CD14-positive monocyte (primary cell): ENCODE data around the gene CPSF3. TPM values are rescaled to one million over a fixed set of nuclear protein-coding genes. Genes with fewer than 3 reads are reported as not detected.
A peak's percentile ranks its signal among the peaks of the same experiment; 100 is the strongest.

ENCODE experiments used
- DNase-seq, 3 donors: peaks; one replicate each; pipeline ENCODE4 v3.0.0-alpha.2; 2011 to 2022
- H2AFZ ChIP-seq: 2 replicates; pipeline ENCODE4 v1.6.0; 2012; ENCODE audit warnings: mild to moderate bottlenecking, low read depth, low read length, inconsistent platforms; ENCODE audit not compliant: insufficient read depth, poor library complexity, severe bottlenecking
- H3K27ac ChIP-seq, 2 donors: 1 replicate in 1 of 2; 2 replicates in 1 of 2; pipeline ENCODE4 v1.5.1; 2012 to 2013; ENCODE audit warnings: low read length in 2 of 2, control low read depth in 1 of 2, inconsistent platforms in 1 of 2, low read depth in 1 of 2, mild to moderate bottlenecking in 1 of 2
- H3K27me3 ChIP-seq, 2 donors: one replicate each; pipeline versions ENCODE4 v1.6.0 to v1.6.1; 2011 to 2013; ENCODE audit warnings: low read length in 2 of 2; ENCODE audit not compliant: control insufficient read depth in 2 of 2, insufficient read depth in 2 of 2
- H3K36me3 ChIP-seq, 2 donors: replicated peaks in 1 of 2; 1 replicate in 1 of 2; 2 replicates in 1 of 2; pipeline versions ENCODE4 v1.5.1 to v1.6.1; 2012 to 2013; ENCODE audit warnings: low read length in 2 of 2, control low read depth in 1 of 2, inconsistent platforms in 1 of 2, mild to moderate bottlenecking in 1 of 2; ENCODE audit not compliant: insufficient read depth in 2 of 2, control insufficient read depth in 1 of 2
- H3K4me1 ChIP-seq, 2 donors: 1 replicate in 1 of 2; 2 replicates in 1 of 2; pipeline versions ENCODE4 v1.5.1 to v1.6.1; 2012 to 2013; ENCODE audit warnings: low read length in 2 of 2, control low read depth in 1 of 2, inconsistent platforms in 1 of 2, mild to moderate bottlenecking in 1 of 2, moderate library complexity in 1 of 2; ENCODE audit not compliant: insufficient read depth in 2 of 2, control insufficient read depth in 1 of 2
- H3K4me2 ChIP-seq: replicated peaks from 2 replicates; pipeline ENCODE3; 2012; ENCODE audit warnings: low read length, moderate library complexity, mild to moderate bottlenecking; ENCODE audit not compliant: poor library complexity, severe bottlenecking; ENCODE audit errors: extremely low read depth
- H3K4me3 ChIP-seq, 3 experiments: fragments of 200-600 bp in 1 of 3; sonication (generic) in 1 of 3; replicated peaks in 1 of 3; 1 replicate in 2 of 3; 2 replicates in 1 of 3; pipeline ENCODE4 v1.5.1; 2011 to 2013; ENCODE audit warnings: low read length in 3 of 3, mild to moderate bottlenecking in 3 of 3, control low read depth in 2 of 3, low read depth in 2 of 3, inconsistent platforms in 1 of 3, moderate library complexity in 1 of 3
- H3K79me2 ChIP-seq: 2 replicates; pipeline ENCODE4 v1.6.0; 2012; ENCODE audit warnings: mild to moderate bottlenecking, control low read depth, inconsistent platforms, low read length, moderate library complexity; ENCODE audit not compliant: insufficient read depth
- H3K9ac ChIP-seq: 2 replicates; pipeline ENCODE4 v1.6.0; 2017; ENCODE audit warnings: low read length, mild to moderate bottlenecking; ENCODE audit not compliant: insufficient read depth, poor library complexity, severe bottlenecking
- H3K9me3 ChIP-seq, 2 donors: replicated peaks in 1 of 2; 1 replicate in 1 of 2; 2 replicates in 1 of 2; pipeline versions ENCODE4 v1.5.1 to v1.6.1; 2012 to 2013; ENCODE audit warnings: low read length in 2 of 2, control low read depth in 1 of 2; ENCODE audit not compliant: control insufficient read depth in 1 of 2, insufficient read depth in 1 of 2
- H4K20me1 ChIP-seq: 2 replicates; pipeline ENCODE4 v1.6.0; 2012; ENCODE audit warnings: mild to moderate bottlenecking, low read length, control low read depth, moderate library complexity; ENCODE audit not compliant: insufficient read depth
- H3K27ac Mint-ChIP-seq, 7 donors: one replicate each; pipeline ENCODE4 v1.8.0; 2020; ENCODE audit warnings: mild to moderate bottlenecking in 7 of 7, mixed read lengths in 7 of 7, moderate library complexity in 6 of 7, inconsistent platforms in 2 of 7
- H3K27me3 Mint-ChIP-seq, 3 donors: one replicate each; pipeline ENCODE4 v1.8.0; 2021 to 2022; ENCODE audit warnings: low read depth in 3 of 3, mild to moderate bottlenecking in 3 of 3, mixed read lengths in 3 of 3, moderate library complexity in 3 of 3, inconsistent platforms in 1 of 3
- H3K36me3 Mint-ChIP-seq, 2 donors: one replicate each; pipeline ENCODE4 v1.8.0; 2020; ENCODE audit warnings: mixed read lengths in 2 of 2, inconsistent platforms in 1 of 2, mild to moderate bottlenecking in 1 of 2
- H3K4me1 Mint-ChIP-seq: one replicate; pipeline ENCODE4 v1.8.0; 2020; ENCODE audit warnings: mild to moderate bottlenecking, mixed read lengths
- H3K4me3 Mint-ChIP-seq, 2 donors: one replicate each; pipeline ENCODE4 v1.8.0; 2020; ENCODE audit warnings: mild to moderate bottlenecking in 2 of 2, mixed read lengths in 2 of 2, moderate library complexity in 1 of 2
- H3K9me3 Mint-ChIP-seq, 7 donors: one replicate each; pipeline ENCODE4 v1.8.0; 2020 to 2022; ENCODE audit warnings: mixed read lengths in 7 of 7, mild to moderate bottlenecking in 6 of 7, moderate library complexity in 6 of 7, inconsistent platforms in 2 of 7
- CTCF ChIP-seq: fragments of 200-600 bp; IDR thresholded peaks from one replicate; pipeline ENCODE4 v1.8.0; 2022; ENCODE audit warnings: antibody characterized with exemption, mild to moderate bottlenecking
- WGBS: methylation state at CpG from one replicate; pipeline ENCODE4 v1.1.5; 2013; ENCODE audit warnings: missing lambda C conversion rate; ENCODE audit not compliant: insufficient coverage; 5-methylcytosine and 5-hydroxymethylcytosine counted together
- intact Hi-C, 2 donors: fragments of 100-400 bp; cut with micrococcal nuclease; formaldehyde crosslinking; loops; one replicate each; pipeline versions ENCODE4 v1.15.0 to v1.15.1; 2023
- polyA plus RNA-seq, 3 donors: library from polyadenylated mRNA; depleted of rRNA in 1 of 3; unstranded in 2 of 3; stranded (reverse) in 1 of 3; fragments of 300-500 nt in 2 of 3; fragments of >200 nt in 1 of 3; fragmentation: Illumina TruSeq in 2 of 3; gene quantifications; 1 replicate in 2 of 3; 2 replicates in 1 of 3; pipeline ENCODE4 v1.2.3, GENCODE V29; 2012 to 2021

The CPSF3 gene
- polyA plus RNA-seq, 3 donors, result 17.2 to 34.0 (median 26.6) TPM

GRCh38 chr2:9480157-9480556 is 56.7 kb downstream of the CPSF3 start:
- H3K27me3 Mint-ChIP-seq, result peaks cover 0 to 1% (median 0%) of the 10 kb centered on the region in 3 donors

GRCh38 chr2:9483107-9483506 is 59.7 kb downstream of the CPSF3 start:
- Histone ChIP-seq H3K27me3 (no peaks in the 10 kb centered on the region), H3K9ac (no peak overlapping the region), H4K20me1 (peaks cover 70% of the 10 kb centered on the region), H3K36me3 (peaks cover 80 to 100% of the 10 kb centered on the region in 2 donors), H3K4me2 (no peak overlapping the region), H3K4me1 (no peaks in the 10 kb centered on the region), H3K9me3 (no peaks in the 10 kb centered on the region), H3K27ac (peak overlapping the region in 1 of 2 donors; percentile 36), H3K4me3 (no peak overlapping the region), H3K79me2 (peaks cover 2% of the 10 kb centered on the region), H2AFZ (no peak overlapping the region)
- intact Hi-C loops, result no loop called here
- Mint-ChIP-seq H3K27me3 (peaks cover 0 to 1% (median 0%) of the 10 kb centered on the region in 3 donors), H3K4me3 (no peak overlapping the region), H3K9me3 (no peaks in the 10 kb centered on the region), H3K36me3 (peaks cover 79 to 95% of the 10 kb centered on the region in 2 donors), H3K27ac (no peak overlapping the region), H3K4me1 (no peaks in the 10 kb centered on the region)
- TF ChIP-seq CTCF, result no peak
- DNase-seq, result no peak

More at GRCh38 chr2:9480157-9480556, 56.7 kb downstream of the CPSF3 start:
- no peak overlapping the region for H3K9ac ChIP-seq
- H3K36me3 ChIP-seq, result peaks cover 53 to 85% of the 10 kb centered on the region in 2 donors
- no peak overlapping the region for H3K27ac ChIP-seq
- intact Hi-C loops, result no loop called here
- no peak for TF ChIP-seq CTCF
- Mint-ChIP-seq H3K4me3 (no peak overlapping the region), H3K36me3 (peaks cover 60 to 73% of the 10 kb centered on the region in 2 donors), H3K9me3 (no peaks in the 10 kb centered on the region), H3K4me1 (peaks cover 15% of the 10 kb centered on the region), H3K27ac (peak overlapping the region in 3 of 7 donors; percentile 23 to 35 (median 33))
- no peaks in the 10 kb centered on the region for H3K27me3 ChIP-seq
- no peak overlapping the region for H2AFZ ChIP-seq
- no peak for DNase-seq
- no peak overlapping the region for H3K4me2 ChIP-seq
- H4K20me1 ChIP-seq, result peaks cover 78% of the 10 kb centered on the region
- H3K4me3 ChIP-seq, result no peak overlapping the region
- H3K79me2 ChIP-seq, result peaks cover 19% of the 10 kb centered on the region
- H3K9me3 ChIP-seq, result no peaks in the 10 kb centered on the region
- H3K4me1 ChIP-seq, result peaks cover 9 to 15% of the 10 kb centered on the region in 2 donors
- no CpG with 5 or more reads among the region's 4 CpGs for WGBS
